GM15510 (cell line): ENCODE results near the gene FRAT2.

ENCODE experiments used
- POLR2A ChIP-seq: IDR thresholded peaks from 3 replicates; pipeline ENCODE4 v1.6.1; 2011; ENCODE audit warnings: borderline replicate concordance; ENCODE audit not compliant: insufficient read length; ENCODE audit errors: extremely low read depth

Gene FRAT2

DNA sequence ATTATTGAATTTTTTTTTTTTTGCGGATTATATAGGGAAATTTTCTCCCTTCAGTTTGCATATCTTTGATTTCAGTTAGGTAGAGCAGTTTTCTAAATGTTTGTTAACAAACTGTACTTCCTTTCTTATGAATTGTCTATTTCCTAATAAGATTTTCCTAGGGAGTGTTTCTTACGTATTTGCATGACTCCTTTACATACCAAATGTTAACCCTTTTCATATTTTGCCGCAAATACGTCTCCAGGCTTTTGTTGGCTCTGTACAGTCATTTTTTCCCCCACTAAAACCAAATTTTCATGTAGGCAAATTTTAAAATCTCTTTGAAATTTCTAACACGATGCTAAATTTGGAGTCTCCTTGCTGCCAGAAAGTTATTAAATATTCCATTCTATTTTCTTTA, 1.9 kb upstream of the FRAT2 start:
- no peak for TF ChIP-seq POLR2A

GRCh38 chr10:97336006-97336405, 1.5 kb upstream of the FRAT2 start:
- no peak for TF ChIP-seq POLR2A

DNA sequence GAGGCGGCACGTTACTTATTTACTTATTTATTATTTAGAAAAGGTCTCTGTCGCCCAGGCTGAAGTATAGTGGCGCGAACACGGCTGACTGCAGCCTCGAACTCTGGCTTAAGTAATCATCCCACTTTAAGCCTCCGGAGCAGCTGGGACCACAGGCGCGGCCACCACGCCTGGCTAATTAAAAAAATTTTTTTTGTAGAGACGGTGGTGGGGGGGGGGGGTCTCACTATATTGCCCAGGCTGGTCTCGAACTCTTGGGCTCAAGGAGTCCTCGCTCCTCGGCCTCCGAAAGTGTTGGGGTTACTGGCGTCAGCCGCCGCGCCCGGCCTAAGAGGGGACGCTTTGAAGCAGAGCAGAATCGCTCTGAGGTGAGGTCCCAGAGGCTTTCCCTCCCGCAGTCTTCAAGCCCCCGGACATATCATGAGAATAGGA, 675 bp upstream of the FRAT2 start:
- no peak for TF ChIP-seq POLR2A

DNA sequence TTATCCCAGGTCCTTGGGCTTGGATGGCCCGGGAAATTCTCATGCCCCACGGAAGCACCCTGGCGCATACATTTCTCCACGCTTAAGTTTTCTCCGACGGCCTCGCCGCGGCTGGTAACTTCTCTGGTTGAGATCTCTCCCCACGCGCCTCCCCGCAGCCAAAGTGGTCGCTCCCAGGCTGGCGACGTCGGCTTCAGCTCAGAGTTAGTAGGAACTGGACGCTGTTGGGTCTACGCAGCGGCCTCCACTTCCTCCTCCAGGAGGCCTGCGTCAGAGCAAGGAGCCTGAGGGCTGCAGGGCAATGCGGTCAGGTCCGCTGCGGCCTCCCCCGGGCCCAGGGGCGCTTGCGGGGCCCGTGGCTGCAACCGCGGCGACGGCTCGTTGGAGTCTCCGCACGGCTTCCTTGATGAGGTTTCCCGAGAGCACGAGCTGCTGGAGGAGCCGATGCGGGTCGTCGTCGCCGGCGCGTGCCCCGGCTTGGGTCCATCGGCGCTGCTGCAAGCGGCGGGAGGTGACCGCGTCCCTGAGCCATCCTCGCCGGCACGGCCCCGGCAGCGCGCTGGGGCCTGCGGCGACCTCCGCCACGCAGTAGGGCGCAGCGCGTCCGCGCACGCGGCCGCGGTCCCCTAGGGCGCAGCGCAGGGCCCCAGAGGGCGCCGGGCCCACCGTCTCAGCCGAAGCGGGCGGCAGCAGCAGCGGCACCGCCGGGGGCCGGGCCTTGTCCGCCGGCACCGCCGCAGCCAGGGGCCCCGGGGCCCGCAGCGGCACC, 744 bp downstream of the FRAT2 start:
- no peak for TF ChIP-seq POLR2A

DNA sequence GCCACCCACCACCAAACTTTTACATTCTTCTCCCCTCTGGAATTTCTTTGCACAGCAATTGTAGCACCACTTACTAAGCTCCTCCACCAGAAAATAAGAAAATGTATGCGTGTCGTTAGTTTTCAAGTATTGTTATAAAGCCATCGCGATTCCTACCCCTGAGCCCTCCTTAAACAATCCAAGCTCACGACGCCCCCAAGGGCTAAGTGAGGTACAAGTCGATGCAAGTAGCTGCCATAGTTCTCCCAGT, 1.3 kb downstream of the FRAT2 start:
- TF ChIP-seq POLR2A, result no peak

GRCh38 chr10:97332591-97333350, 1.8 kb downstream of the FRAT2 start:
- no peak for TF ChIP-seq POLR2A

- no peak for TF ChIP-seq POLR2A
Observed at GRCh38 chr10:97331153-97331703, 3.3 kb downstream of the FRAT2 start.

- TF ChIP-seq POLR2A, result no peak
Observed at GRCh38 chr10:97329766-97330165, 4.8 kb downstream of the FRAT2 start.

- no peak for TF ChIP-seq POLR2A
Observed at GRCh38 chr10:97328646-97329453, 5.7 kb downstream of the FRAT2 start.

GRCh38 chr10:97327348-97328294, 6.9 kb downstream of the FRAT2 start:
- no peak for TF ChIP-seq POLR2A

GRCh38 chr10:97325754-97326153, 8.8 kb downstream of the FRAT2 start:
- no peak for TF ChIP-seq POLR2A

DNA sequence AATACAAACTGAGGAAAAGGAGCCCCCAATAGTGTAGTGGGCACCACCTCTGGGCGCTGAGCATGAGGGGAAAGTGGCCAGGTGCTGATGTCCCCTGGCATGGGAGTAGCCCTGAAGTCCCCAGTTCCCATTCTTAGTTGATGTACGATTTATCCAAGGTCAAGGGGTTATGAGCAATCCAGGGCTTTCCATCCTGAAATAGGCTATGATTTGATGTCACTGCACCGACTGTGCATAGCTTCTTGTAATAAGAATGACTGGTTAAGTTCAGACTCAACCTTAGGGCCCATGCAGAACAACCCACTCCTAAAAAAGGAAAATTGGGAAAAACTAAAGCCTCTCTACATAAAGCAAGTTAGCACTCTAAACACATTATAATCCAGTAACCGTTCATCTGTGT, 11.0 kb downstream of the FRAT2 start:
- no peak for TF ChIP-seq POLR2A

DNA sequence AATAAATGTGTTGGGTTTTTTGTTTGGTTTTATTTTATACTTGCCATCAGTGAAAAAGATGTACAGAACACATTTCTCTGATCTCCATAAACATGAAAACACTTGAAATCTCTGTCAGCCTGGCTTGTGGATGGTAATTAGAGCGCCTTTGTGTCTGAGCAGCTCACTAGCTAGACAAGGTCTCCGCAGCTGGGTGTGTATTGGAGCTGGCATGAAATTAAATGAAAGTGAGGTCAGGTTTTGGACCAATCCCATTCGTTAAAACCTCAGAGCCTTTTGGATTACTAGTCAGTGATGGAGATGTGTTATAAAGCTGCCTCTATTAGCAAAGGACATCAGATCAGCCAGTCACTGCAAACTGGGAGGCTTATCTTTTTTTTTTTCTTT, 12.7 kb downstream of the FRAT2 start:
- no peak for TF ChIP-seq POLR2A

GRCh38 chr10:97321032-97321803, 13.3 kb downstream of the FRAT2 start:
- no peak for TF ChIP-seq POLR2A

DNA sequence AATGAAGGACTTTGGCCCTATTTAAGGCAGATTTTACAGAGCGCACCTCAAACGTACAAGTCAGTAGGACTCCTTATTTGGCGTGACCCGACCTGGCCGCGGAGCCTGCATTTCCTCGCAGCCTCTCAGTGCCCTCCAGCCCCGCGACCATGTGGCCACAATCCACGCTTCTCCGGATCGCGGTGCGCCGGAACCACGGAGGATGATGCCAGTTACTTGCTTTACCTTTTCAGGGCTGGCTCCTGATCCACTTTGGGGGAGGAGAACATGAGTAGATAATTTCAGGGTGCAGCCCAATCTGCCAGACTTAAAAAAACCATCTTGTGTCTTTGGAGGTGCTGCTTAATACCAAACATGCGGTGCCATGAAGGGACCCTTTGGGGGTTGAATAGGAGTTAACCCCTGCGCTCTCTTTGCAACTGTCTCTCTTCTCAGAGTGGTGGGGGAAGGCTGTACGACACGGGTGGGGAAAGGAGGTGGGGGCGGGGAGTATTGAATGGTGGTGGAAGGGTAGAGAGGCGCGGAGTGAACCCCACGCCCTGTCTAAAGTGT, 14.0 kb downstream of the FRAT2 start:
- TF ChIP-seq POLR2A, result no peak
